Common myeloid progenitor, CD34-positive (primary cell): ENCODE measurements around the gene IGSF23.
"Not testable (repeated sequence)": the region's sequence is repeated elsewhere in the genome, so short reads cannot be mapped to it uniquely, and the experiment has no call there.

ENCODE experiments used
- CTCF ChIA-PET: fragments of 350-600 bp; sonication (Branson Sonifier 250); formaldehyde crosslinking; loops from one replicate; lab custom pipeline; 2021; ENCODE audit warnings: antibody characterized with exemption; lab: Charles Lee
- POLR2A ChIA-PET: fragments of 350-600 bp; sonication (Branson Sonifier 250); formaldehyde crosslinking; loops from one replicate; lab custom pipeline; 2021; ENCODE audit warnings: antibody characterized with exemption; lab: Charles Lee
- DNase-seq, 3 donors: peaks; one replicate each; pipeline versions ENCODE4 v3.0.0 to v3.0.0-alpha.2; 2013
- H3K27ac ChIP-seq, 2 experiments: 1 replicate in 1 of 2; 2 replicates in 1 of 2; pipeline ENCODE4 v1.7.0; 2013; ENCODE audit warnings: inconsistent platforms in 2 of 2, low read length in 2 of 2, mild to moderate bottlenecking in 2 of 2, low read depth in 1 of 2, moderate library complexity in 1 of 2; ENCODE audit not compliant: severe bottlenecking in 2 of 2, insufficient read depth in 1 of 2, poor library complexity in 1 of 2
- H3K27me3 ChIP-seq, 5 experiments: replicated peaks in 2 of 5; 1 replicate in 3 of 5; 2 replicates in 2 of 5; pipeline versions ENCODE4 v1.6.1 to v1.7.0; 2013; ENCODE audit warnings: low read length in 4 of 5, mild to moderate bottlenecking in 2 of 5, moderate library complexity in 2 of 5, inconsistent platforms in 1 of 5; ENCODE audit not compliant: insufficient read depth in 5 of 5, control insufficient read depth in 4 of 5
- H3K36me3 ChIP-seq, 4 experiments: 1 replicate in 2 of 4; 2 replicates in 2 of 4; pipeline versions ENCODE4 v1.6.1 to v1.7.0; 2013; ENCODE audit warnings: low read length in 3 of 4, control low read depth in 1 of 4, mild to moderate bottlenecking in 1 of 4; ENCODE audit not compliant: control insufficient read depth in 4 of 4, insufficient read depth in 4 of 4
- H3K4me1 ChIP-seq, 4 experiments: 1 replicate in 3 of 4; 2 replicates in 1 of 4; pipeline versions ENCODE4 v1.6.1 to v1.7.1; 2013; ENCODE audit warnings: low read length in 3 of 4, mild to moderate bottlenecking in 3 of 4, control low read depth in 1 of 4, inconsistent platforms in 1 of 4, moderate library complexity in 1 of 4; ENCODE audit not compliant: control insufficient read depth in 4 of 4, insufficient read depth in 4 of 4; ENCODE audit errors: control extremely low read depth in 1 of 4
- H3K4me3 ChIP-seq, 7 experiments: 1 replicate in 4 of 7; 2 replicates in 3 of 7; pipeline versions ENCODE4 v1.5.1 to v1.7.0; 2013; ENCODE audit warnings: mild to moderate bottlenecking in 7 of 7, low read length in 6 of 7, moderate library complexity in 6 of 7, inconsistent platforms in 2 of 7, low read depth in 2 of 7, control low read depth in 1 of 7; ENCODE audit not compliant: insufficient read depth in 4 of 7, control insufficient read depth in 1 of 7; ENCODE audit errors: extremely low read depth in 1 of 7
- H3K9me3 ChIP-seq, 5 experiments: 1 replicate in 4 of 5; 2 replicates in 1 of 5; pipeline versions ENCODE4 v1.6.1 to v1.7.1; 2013; ENCODE audit warnings: low read length in 4 of 5, mild to moderate bottlenecking in 2 of 5, inconsistent platforms in 1 of 5, low read depth in 1 of 5, moderate library complexity in 1 of 5; ENCODE audit not compliant: control insufficient read depth in 4 of 5, insufficient read depth in 2 of 5; ENCODE audit errors: control extremely low read depth in 1 of 5
- WGBS: methylation state at CpG from one replicate; pipeline ENCODE4 v1.1.5; 2013; ENCODE audit not compliant: insufficient coverage; 5-methylcytosine and 5-hydroxymethylcytosine counted together

Gene IGSF23

GRCh38 chr19:44662691-44663385 is 49.5 kb downstream of the IGSF23 start:
- Histone ChIP-seq H3K4me3 (no peak overlapping the region), H3K27me3 (no peaks in the 10 kb centered on the region), H3K36me3 (peaks cover 13 to 49% (median 31%) of the 10 kb centered on the region in 4 experiments), H3K27ac (no peak overlapping the region), H3K9me3 (no peaks in the 10 kb centered on the region), H3K4me1 (no peaks in the 10 kb centered on the region)
- DNase-seq: no peak
- 99% methylated on average over 7 of the region's 7 CpGs for WGBS
- ChIA-PET POLR2A (no interaction called here), CTCF (interaction anchor here (0.8 to 2.7 kb wide), 8 partner anchors 10 to 140 kb away, joined by 3 to 10 read pairs (median 4); partner anchors contain the start of gene CEACAM19)

DNA sequence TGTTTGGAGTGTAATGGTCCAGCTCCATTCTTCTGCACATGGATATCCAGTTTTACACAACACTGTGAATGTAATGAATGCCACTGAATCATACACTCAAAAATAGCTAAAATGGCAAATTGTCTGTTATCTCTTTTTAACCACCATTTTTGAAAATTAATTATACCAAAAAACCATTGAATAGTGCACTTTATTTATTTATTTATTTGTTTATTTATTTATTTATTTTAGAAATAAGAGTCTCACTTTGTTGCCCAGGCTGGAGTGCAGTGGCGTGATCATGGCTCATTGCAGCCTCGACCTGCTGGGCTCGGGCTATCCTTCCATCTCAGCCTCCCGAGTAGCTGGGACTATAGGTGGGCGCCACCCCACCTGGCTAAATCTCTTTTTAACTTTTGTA is 50.6 kb downstream of the IGSF23 start:
- H3K27me3 ChIP-seq: no peaks in the 10 kb centered on the region
- ChIA-PET CTCF (interaction anchor here (0.7 to 2.7 kb wide), 6 partner anchors 8 to 93 kb away, joined by 3 to 10 read pairs (median 4); partner anchors contain the start of gene CEACAM19), POLR2A (no interaction called here)
- no peak overlapping the region for H3K4me3 ChIP-seq
- DNase-seq: no peak
- no peaks in the 10 kb centered on the region for H3K4me1 ChIP-seq
- H3K9me3 ChIP-seq: no peaks in the 10 kb centered on the region
- peaks cover 7 to 38% (median 23%) of the 10 kb centered on the region in 4 experiments for H3K36me3 ChIP-seq
- 98% methylated on average over 5 of the region's 5 CpGs for WGBS
- H3K27ac ChIP-seq: no peak overlapping the region

DNA sequence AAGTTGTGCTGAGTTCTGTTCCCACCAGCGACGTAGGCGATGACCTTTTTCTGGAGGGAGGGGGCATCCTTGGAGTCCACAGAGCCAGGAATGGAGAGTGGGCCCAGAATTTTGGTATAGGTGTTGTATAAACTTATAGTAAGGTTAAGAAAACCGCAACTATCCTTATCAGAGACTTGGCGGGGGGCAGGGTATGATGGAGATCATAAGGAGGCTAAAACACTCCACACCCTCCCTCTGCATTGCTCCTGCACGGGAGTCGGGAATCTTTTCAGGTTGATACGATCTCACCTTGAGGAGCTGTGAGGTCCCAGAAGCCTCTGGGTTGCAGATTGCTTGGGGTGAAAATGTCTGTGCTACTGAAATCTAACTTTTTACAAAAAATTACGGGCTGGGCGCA is 51.6 kb downstream of the IGSF23 start:
- Histone ChIP-seq H3K9me3 (no peaks in the 10 kb centered on the region), H3K27ac (no peak overlapping the region), H3K4me1 (no peaks in the 10 kb centered on the region), H3K4me3 (no peak overlapping the region), H3K27me3 (no peaks in the 10 kb centered on the region), H3K36me3 (peaks cover 2 to 30% (median 18%) of the 10 kb centered on the region in 4 experiments)
- no peak for DNase-seq
- ChIA-PET POLR2A (no interaction called here), CTCF (interaction anchor here (1.0 to 1.3 kb wide), 2 partner anchors 9 to 93 kb away, joined by 3 to 5 read pairs; no protein-coding TSS in a partner anchor)
- 95% methylated on average over 4 of the region's 10 CpGs for WGBS

GRCh38 chr19:44666852-44667556 is 53.6 kb downstream of the IGSF23 start:
- H3K9me3 ChIP-seq: no peaks in the 10 kb centered on the region
- H3K4me3 ChIP-seq: no peak overlapping the region
- H3K27ac ChIP-seq: no peak overlapping the region
- peak in 1 of 3 donors; percentile 29 for DNase-seq
- ChIA-PET POLR2A (no interaction called here), CTCF (interaction anchor here (1.3 to 2.0 kb wide), 2 partner anchors 10 to 57 kb away, joined by 6 read pairs; no protein-coding TSS in a partner anchor)
- peaks cover 0 to 15% (median 7%) of the 10 kb centered on the region in 4 experiments for H3K36me3 ChIP-seq
- H3K27me3 ChIP-seq: no peaks in the 10 kb centered on the region
- no peaks in the 10 kb centered on the region for H3K4me1 ChIP-seq
- 92% methylated on average over 5 of the region's 7 CpGs for WGBS

GRCh38 chr19:44668985-44669764 is 55.8 kb downstream of the IGSF23 start:
- ChIA-PET CTCF (interaction anchor here (1.0 kb wide), 1 partner anchor 98 kb away, joined by 3 read pairs; no protein-coding TSS in a partner anchor), POLR2A (no interaction called here)
- H3K27ac ChIP-seq: no peak overlapping the region
- H3K9me3 ChIP-seq: no peaks in the 10 kb centered on the region
- no peaks in the 10 kb centered on the region for H3K4me1 ChIP-seq
- H3K36me3 ChIP-seq: no peaks in the 10 kb centered on the region
- H3K27me3 ChIP-seq: no peaks in the 10 kb centered on the region
- no peak overlapping the region for H3K4me3 ChIP-seq
- WGBS: 94% methylated on average over 2 of the region's 2 CpGs
- DNase-seq: no peak

DNA sequence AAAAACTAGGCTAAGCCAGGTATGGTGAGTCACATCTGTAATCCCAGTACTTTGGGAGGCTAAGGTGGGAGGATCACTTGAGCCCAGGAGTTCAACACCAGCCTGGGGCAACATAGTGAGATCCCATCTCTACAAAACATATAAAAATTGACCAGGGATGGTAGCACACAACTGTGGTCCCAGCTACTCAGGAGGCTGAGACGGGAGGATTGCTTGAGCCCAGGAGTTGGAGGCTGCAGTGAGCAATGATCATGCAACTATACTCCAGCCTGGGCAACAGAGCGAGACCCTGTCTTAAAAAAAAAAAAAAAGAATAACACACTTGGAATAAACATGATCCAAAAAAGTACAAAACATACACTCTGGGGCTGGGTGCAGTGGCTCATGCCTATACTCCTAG is 56.7 kb downstream of the IGSF23 start:
- POLR2A ChIA-PET, DNase-seq, H3K27ac ChIP-seq, CTCF ChIA-PET, H3K9me3 ChIP-seq, H3K4me1 ChIP-seq, H3K4me3 ChIP-seq, H3K36me3 ChIP-seq, H3K27me3 ChIP-seq: not testable (repeated sequence)
- 100% methylated on average over 1 of the region's 2 CpGs for WGBS
